ENCODE data around the gene RHBDL1. TPM values are rescaled to one million over a fixed set of nuclear protein-coding genes. Genes with fewer than 3 reads are reported as not detected.

RHBDL1 gene
- total and polyA plus RNA-seq, 2 donors (not counting 3 experiments of a cell fraction or from before 2014, with no cell fraction given), result 1.1 to 1.8 TPM

GRCh38 chr16:659618-660017 lies 15.9 kb upstream of the RHBDL1 start:
- H2AFZ ChIP-seq (ENCODE audit: low read depth, low read length), result no peak overlapping the region
- H3K79me2 ChIP-seq (ENCODE audit: control insufficient read depth, insufficient read depth, low read length), result no peaks in the 10 kb centered on the region
- H3K4me1 ChIP-seq (ENCODE audit: control insufficient read depth, extremely low read depth, insufficient read depth, low read length), result no peaks in the 10 kb centered on the region
- H3K4me2 ChIP-seq (ENCODE audit: insufficient read depth, low read length), result no peak overlapping the region
- H3K27me3 ChIP-seq (ENCODE audit: control insufficient read depth in 2 of 2, insufficient read depth in 2 of 2, low read length in 2 of 2), result no peaks in the 10 kb centered on the region
- no TSS peak for BruUV-seq (replicated peaks)
- H3K9me3 ChIP-seq (replicated peaks; ENCODE audit: control insufficient read depth, insufficient read depth, low read length), result no peaks in the 10 kb centered on the region
- ChIA-PET CTCF (interaction anchor here (0.9 to 1.9 kb wide), 8 partner anchors 10 to 81 kb away, joined by 3 to 11 read pairs (median 4); partner anchors contain the start of genes METTL26, RHBDL1 and WDR90), POLR2A (no interaction called here)
- no peak for DNase-seq (ENCODE audit: low read depth, low spot score)
- no peak for FAIRE-seq
- TF ChIP-seq POLR2AphosphoS5 (IDR thresholded peaks at IDR 0.05; ENCODE audit: insufficient read depth, low read depth, low read length) (no peak), FOS (IDR thresholded peaks at IDR 0.05; ENCODE audit: borderline replicate concordance, insufficient read depth, low read length) (no peak), MYC (IDR thresholded peaks at IDR 0.05; ENCODE audit: low read depth, low read length) (no peak), POLR2A (IDR thresholded peaks at IDR 0.05; ENCODE audit: low read depth, low read length) (no peak), EZH2 (IDR thresholded peaks at IDR 0.05; ENCODE audit: borderline replicate concordance, low read depth, low read length, severe bottlenecking) (no peak), MAX (IDR thresholded peaks at IDR 0.05; ENCODE audit: insufficient read depth, insufficient read length) (no peak), JUN (IDR thresholded peaks at IDR 0.05; ENCODE audit: borderline replicate concordance, insufficient read depth, insufficient read length, low read depth) (no peak), GATA2 (IDR thresholded peaks at IDR 0.05; ENCODE audit: insufficient read depth, insufficient read length, low read depth, low read length) (no peak)
- TF ChIP-seq, protein P1, sequence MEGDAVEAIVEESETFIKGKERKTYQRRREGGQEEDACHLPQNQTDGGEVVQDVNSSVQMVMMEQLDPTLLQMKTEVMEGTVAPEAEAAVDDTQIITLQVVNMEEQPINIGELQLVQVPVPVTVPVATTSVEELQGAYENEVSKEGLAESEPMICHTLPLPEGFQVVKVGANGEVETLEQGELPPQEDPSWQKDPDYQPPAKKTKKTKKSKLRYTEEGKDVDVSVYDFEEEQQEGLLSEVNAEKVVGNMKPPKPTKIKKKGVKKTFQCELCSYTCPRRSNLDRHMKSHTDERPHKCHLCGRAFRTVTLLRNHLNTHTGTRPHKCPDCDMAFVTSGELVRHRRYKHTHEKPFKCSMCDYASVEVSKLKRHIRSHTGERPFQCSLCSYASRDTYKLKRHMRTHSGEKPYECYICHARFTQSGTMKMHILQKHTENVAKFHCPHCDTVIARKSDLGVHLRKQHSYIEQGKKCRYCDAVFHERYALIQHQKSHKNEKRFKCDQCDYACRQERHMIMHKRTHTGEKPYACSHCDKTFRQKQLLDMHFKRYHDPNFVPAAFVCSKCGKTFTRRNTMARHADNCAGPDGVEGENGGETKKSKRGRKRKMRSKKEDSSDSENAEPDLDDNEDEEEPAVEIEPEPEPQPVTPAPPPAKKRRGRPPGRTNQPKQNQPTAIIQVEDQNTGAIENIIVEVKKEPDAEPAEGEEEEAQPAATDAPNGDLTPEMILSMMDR (IDR thresholded peaks at IDR 0.05; ENCODE audit: extremely low read depth in 1 of 2, insufficient read depth in 1 of 2, low read depth in 1 of 2, low read length in 2 of 2), result no peak
- H4K20me1 ChIP-seq (replicated peaks; ENCODE audit: control insufficient read depth, extremely low read depth, insufficient read depth, low read length), result no peaks in the 10 kb centered on the region
- H3K27ac ChIP-seq (ENCODE audit: insufficient read depth, low read depth, low read length), result no peak overlapping the region
- no peak overlapping the region for H3K4me3 ChIP-seq (replicated peaks in 1 of 3; ENCODE audit: insufficient read depth in 1 of 3, low read depth in 1 of 3, low read length in 3 of 3)
- no peak overlapping the region for H3K9ac ChIP-seq (replicated peaks; ENCODE audit: extremely low read depth, insufficient read depth, low read length)
- dilution Hi-C loops (cut with MboI; ENCODE audit: extremely low pct_ligation_motif_present, low sequenced_read_pairs) (no loop called here), intact Hi-C loops (cut with micrococcal nuclease) (loop anchor here (1.0 kb wide), 5 partner anchors 10 to 267 kb away; partner anchors contain the start of gene WDR90)
- no peaks in the 10 kb centered on the region for H3K9me1 ChIP-seq (replicated peaks; ENCODE audit: control insufficient read depth, extremely low read depth, insufficient read depth, low read length)
- peaks cover 0 to 3% of the 10 kb centered on the region in 2 experiments for H3K36me3 ChIP-seq (ENCODE audit: control insufficient read depth in 2 of 2, extremely low read depth in 1 of 2, insufficient read depth in 2 of 2, low read length in 2 of 2)

Measured in endothelial cell of umbilical vein (primary cell).